IPS DF 6.9 (cell line): ENCODE measurements around the gene MISFA.

Experiments used
- DNase-seq: peaks from one replicate; pipeline ENCODE4 v3.0.0-alpha.2; 2013; ENCODE audit warnings: low read depth, low spot score
- H3K27ac ChIP-seq: one replicate; pipeline ENCODE4 v1.5.1; 2013; ENCODE audit warnings: low read length, control low read depth
- H3K27me3 ChIP-seq: 2 replicates; pipeline ENCODE4 v1.6.1; 2013; ENCODE audit warnings: mild to moderate bottlenecking, low read length; ENCODE audit not compliant: control insufficient read depth, insufficient read depth
- H3K36me3 ChIP-seq: 2 replicates; pipeline ENCODE4 v1.6.1; 2013; ENCODE audit warnings: low read length; ENCODE audit not compliant: control insufficient read depth, insufficient read depth
- H3K4me1 ChIP-seq: 2 replicates; pipeline ENCODE4 v1.6.1; 2013; ENCODE audit warnings: low read length; ENCODE audit not compliant: control insufficient read depth, insufficient read depth
- H3K4me3 ChIP-seq: 2 replicates; pipeline ENCODE4 v1.5.1; 2013; ENCODE audit warnings: mild to moderate bottlenecking, low read length
- H3K9me3 ChIP-seq: 2 replicates; pipeline ENCODE4 v1.6.1; 2013; ENCODE audit warnings: low read length, inconsistent platforms; ENCODE audit not compliant: control insufficient read depth, insufficient read depth
- WGBS: extraction: QIAGEN DNeasy Blood & Tissue Kit; methylation state at CpG from one replicate; pipeline ENCODE4 v1.1.7; 2013; ENCODE audit warnings: mixed read lengths, missing lambda C conversion rate; ENCODE audit not compliant: insufficient read length, insufficient coverage; 5-methylcytosine and 5-hydroxymethylcytosine counted together

Gene MISFA

DNA sequence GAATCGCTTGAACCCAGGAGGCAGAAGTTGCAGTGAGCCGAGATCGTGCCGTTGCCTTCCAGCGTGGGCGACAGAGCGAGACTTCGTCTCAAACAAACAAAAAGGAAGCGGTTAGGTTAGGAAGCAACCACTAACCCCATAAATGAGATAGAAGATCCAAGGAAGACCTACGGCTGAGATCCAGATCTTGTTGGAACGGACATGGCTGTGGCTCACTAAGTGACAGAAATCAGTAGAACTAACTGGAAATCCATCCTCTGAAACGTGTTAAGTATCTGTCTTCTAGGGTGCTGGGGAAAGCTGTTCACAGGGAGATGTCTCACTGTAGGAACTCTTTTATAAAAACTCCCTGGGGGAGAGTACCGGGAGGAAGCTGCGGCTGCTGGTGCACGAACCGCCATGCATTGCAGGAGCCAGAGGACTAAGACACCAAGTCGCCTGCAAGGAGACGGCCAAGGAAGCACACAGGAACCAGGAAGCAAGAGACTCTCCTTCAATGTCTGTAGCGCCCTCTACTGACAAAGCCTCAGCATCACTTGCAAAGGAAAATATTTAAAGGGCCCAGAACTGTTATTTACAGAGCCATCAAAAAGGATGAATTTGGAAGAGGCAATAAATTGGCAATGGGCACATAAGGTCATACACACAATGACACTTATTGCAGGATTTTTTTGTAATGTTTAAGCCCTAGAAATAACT is 51.4 kb downstream of the MISFA start:
- DNase-seq, result peak; percentile 55
- Histone ChIP-seq H3K27ac (no peak overlapping the region), H3K9me3 (no peaks in the 10 kb centered on the region), H3K4me1 (0 out of 2 replicates have a peak, but pooled peaks cover 2% of the 10 kb centered on the region), H3K36me3 (no peaks in the 10 kb centered on the region), H3K27me3 (no peaks in the 10 kb centered on the region), H3K4me3 (no peak overlapping the region)
- WGBS, result no CpG with 5 or more reads among the region's 19 CpGs
